GM19023 (cell line): ENCODE measurements around the gene FCHSD1.

Experiments used
- ATAC-seq: cut with Tn5 transposase; IDR thresholded peaks from one replicate; pipeline ENCODE4 v1.9.1; 2021; ENCODE audit warnings: mild to moderate bottlenecking, moderate library complexity; ENCODE audit not compliant: unreplicated experiment

Gene FCHSD1

DNA sequence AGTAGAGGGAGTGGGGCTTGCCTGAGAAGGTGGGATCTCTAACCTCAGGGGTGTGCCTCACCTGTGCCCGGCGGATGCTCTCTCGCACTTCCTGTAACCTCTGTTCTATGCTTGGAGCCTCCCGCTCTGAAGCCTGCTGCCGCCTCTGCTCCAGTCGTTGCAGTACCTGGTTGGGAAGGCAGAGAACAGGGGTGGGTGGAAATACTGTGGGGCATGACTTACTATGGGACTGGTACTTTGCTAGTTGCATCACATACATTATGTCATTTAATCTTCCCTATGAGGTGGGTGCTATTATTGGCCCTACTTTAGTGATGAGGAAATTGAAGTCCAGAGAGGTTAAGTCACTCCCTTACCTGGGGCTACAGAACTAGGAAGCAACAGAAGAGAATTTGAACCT is 5.2 kb downstream of the FCHSD1 start:
- ATAC-seq = no peak

DNA sequence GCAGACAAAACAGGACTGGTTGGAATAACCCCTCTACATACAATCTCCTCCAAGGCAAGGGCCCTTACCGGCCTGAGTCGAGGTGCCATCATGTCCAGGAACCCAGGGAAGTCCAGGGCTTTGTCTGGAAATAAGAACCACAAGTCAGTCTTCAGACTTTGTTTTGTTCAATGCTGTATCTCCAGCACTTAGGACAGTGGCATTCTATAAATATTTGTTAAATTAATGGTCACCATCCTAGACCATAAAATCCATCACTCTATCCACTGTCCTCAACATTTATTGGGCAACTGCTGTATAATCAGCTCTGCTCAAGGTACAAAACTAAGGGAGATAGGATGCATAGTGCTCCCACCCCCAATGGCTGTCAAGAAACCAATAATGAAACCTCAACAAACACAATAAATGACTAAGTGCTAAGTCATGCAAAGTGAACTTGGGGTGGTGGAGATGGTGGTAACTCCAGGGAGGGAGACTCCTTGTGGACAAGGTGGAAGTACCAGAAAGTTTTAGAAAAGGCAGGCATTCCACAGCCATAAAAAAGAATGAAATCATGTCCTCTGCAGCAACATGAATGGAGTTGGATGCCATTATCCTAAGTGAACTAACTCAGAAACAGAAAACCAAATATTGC is 9.5 kb downstream of the FCHSD1 start:
- no peak for ATAC-seq

DNA sequence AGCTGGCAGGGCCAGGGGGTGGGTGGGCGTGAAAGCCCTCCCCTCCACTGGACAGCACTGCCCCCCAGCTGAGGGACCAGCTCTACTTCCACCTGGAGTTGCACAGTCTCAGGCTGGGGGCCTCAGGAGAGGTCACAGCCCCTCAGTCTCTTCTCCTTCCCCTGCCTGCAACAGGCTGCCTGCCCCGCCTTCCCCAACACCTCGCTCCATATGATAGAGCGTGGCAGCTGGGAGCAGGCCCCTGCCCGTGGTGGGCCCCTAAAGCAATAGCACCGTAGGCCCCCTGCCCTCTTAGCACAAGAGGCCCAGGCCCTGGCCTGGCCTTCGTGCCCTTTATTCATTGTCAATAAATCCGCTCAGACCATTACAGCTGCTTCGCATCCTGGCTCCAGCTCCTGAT is 10.5 kb downstream of the FCHSD1 start:
- ATAC-seq = no peak

DNA sequence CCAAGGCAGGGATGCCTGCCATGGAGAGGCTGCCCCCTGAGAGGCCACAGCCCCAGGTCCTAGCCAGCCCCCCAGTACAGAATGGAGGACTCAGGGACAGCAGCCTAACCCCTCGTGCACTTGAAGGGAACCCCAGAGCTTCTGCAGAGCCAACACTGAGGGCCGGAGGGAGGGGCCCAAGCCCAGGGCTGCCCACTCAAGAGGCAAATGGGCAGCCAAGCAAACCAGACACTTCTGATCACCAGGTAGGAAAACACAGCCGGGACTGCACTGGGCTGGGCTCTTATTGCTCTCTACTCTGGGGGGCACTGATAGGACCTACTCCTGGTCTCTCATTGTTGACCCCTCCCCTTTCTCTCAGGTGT is 11.2 kb downstream of the FCHSD1 start:
- ATAC-seq = no peak

DNA sequence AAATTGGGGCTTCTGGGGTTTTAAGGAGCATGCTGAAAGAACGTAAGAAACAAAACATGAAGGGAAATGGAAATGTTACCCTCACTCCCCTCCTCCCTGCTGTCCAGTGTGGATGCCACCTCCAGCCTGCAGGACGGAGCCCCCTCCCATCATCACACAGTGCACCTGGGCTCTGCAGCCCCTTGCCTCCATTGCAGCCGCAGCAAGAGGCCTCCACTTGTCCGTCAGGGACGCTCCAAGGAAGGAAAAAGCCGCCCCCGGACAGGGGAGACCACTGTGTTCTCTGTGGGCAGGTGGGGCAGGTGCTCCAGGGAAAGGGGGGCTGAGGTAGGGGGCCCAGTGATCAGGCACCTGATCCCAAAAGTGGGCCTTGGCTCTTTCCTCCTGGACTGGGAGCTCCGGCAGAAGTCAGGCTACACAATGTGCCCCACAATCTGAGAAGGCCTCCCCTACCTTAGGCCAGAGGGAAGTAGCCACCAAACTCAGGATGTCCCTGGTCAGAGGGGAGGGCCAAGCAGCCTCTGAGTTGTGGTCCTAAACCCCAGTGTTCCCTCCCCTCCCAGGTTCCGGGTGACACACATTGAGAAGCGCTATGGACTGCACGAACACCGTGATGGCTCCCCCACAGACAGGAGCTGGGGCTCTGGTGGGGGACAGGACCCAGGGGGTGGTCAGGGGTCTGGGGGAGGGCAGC is 11.7 kb downstream of the FCHSD1 start:
- no peak for ATAC-seq

DNA sequence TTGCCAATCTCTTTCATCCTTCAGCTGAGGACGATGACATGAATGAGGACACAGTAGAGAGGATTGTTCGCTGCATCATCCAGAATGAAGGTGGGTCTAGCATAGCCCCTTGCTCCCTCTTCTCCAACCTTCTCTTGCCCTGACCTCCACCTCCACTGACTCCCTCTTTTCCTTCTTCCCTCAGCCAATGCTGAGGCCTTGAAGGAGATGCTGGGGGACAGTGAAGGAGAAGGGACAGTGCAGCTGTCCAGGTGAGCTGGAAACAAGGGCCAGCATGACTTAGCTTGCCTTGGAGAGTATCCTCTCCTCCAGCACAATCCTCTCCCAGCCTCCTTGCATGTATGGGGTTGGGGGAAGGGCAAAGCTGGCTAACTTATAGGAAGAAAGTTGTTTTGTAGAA is 12.4 kb downstream of the FCHSD1 start:
- no peak for ATAC-seq

DNA sequence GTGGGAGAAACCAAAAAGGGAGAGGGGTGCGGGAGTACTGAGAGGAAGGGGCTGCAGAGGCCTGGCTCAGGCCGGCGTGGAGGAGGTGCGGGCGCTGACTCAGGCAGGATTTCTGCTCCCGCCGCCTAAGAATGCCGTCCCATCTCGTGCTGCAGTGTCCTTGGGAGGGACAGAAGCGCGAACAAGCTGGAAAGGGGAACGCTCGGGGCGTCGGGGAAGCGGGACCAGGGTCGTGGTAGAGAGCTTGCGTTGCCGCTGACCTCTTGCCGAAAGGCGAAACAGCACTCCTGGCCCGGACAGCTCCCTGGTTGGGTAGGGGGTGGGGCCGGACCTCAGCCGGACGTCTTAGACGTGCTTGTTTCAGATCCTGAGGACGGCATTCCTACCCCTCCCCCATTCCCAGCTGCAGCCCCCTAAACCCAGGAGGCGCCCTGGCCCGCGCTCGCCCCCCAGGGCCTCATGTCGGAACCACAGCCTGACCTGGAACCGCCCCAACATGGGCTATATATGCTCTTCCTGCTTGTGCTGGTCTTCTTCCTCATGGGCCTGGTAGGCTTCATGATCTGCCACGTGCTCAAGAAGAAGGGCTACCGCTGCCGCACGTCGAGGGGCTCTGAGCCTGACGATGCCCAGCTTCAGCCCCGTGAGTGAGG is 13.3 kb downstream of the FCHSD1 start:
- ATAC-seq = peak; percentile 21

DNA sequence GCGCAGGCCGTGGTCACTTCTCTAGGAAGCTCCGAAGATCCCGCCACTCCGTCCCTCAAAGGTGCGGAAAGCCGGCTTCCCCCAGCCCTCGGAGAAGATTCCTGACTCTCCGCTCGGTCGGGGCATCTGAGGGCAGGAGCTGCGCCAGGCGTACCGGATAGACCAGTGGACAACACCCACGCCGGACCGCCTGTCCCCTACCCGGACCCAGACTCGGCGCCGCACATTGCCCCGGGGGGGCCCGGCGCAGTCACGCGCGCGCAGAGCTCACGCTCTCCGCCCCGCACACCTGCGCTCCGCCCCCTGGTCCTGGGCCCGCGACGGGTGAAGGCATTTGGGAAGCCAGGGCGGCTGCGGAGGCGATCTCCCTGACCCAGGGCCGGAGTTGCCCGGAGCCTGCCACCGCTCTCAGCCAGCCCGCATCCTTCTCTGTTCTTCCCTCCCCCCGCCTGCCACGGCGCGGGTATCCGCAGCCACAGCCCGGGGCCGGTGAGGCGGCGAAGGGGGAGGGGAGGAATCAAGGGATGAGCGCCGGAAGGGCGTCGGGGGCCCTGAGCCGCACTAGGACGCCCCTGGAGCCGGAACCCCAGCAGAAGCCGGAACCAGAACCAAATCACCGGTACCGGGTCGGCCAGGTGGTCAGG is 14.0 kb downstream of the FCHSD1 start:
- ATAC-seq = peak; percentile 35

DNA sequence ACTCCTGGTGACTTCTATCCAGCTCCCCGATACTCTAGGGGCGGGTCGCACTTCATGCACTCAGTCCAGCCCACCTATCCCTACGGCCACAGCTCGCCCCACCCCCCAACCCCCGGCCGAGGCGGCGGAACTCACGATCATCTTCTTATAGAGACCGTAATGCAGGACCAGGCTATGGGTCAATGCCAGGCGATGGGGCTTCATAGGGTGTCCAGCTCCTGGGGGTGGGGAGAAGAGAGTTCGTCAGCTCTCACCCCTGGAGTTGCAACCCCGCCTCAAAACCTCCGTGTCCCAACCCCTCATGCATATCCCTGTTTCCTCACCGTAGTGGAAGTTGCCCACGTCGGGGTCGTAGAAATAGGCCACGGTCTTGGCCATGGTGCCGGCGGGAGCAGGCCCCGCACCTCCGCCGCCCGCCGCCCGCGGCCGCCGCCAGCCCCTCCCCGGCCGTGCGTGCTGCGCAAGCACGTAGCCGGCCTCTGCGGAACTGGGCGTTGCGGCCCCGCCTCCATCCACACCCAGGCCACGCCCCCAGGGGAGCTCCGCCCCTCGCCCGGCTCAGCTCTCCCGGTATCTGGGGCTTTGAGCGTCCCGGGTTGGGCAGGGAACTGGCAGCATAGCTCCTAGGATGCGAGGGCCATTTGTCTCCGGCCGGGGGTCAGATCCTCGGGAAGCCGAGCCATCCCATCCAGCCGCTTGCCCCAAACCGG is 14.7 kb downstream of the FCHSD1 start, which contains the start of the genes HDAC3 and RELL2:
Gene HDAC3 (minus strand): TSS at position 437 of the 710 bp plus-strand sequence. CDS start 59 bp downstream, at position 378.
Gene RELL2 (plus strand): TSS at position 585 of the 710 bp plus-strand sequence. CDS start 1,229 bp downstream, outside the sequence.
- ATAC-seq = peak; percentile 76

DNA sequence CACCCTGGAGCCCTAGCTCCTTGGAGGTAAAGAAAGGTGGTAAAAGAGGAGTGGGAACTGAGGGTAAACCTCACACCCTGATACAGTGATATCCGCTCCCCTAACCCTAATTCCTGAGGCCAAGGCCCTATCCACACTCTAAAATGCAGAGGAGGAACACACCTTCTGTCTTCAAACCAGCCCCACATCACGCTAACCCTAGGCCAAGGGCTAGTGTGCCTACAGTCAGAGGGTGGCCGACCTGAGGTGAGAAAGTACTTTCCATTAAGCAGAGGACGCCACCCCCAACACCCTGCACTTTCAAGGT is 15.2 kb downstream of the FCHSD1 start:
- no peak for ATAC-seq

DNA sequence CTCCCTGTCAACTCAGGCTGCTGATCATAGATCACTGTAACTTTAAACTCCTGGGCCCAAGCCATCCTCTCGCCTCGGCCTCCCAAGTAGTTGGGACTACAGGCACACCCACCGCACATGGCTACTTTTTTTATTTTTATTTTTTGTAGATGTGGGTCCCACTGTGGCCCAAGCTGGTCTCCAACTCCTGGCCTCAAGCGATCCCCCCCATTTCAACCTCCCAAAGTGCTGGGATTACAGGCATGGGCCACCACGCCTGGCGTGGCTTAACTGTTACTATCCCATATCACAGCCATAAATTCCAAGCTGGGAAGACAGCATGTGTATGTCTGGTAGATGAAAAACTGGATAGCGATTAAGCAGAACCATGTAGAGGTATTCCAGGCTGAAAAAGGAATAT is 15.6 kb downstream of the FCHSD1 start:
- ATAC-seq = no peak

DNA sequence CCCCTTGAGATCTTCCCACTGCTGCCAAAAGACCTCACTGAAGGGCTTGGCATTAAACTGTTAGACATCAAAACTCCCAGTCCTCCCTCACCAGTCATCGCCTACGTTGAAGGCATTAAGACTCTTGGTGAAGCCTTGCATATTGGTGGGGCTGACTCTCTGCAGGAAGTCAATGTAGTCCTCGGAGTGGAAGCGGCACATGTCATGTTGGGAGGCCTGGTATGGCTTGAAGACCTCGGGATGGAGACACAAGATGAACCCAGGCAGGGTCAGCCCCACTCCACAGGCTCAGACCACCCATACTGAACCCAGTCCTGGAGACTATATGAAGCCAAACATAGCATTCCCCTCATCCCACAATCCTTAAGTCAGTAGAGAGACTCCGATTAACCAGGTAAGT is 16.5 kb downstream of the FCHSD1 start:
- ATAC-seq = no peak

DNA sequence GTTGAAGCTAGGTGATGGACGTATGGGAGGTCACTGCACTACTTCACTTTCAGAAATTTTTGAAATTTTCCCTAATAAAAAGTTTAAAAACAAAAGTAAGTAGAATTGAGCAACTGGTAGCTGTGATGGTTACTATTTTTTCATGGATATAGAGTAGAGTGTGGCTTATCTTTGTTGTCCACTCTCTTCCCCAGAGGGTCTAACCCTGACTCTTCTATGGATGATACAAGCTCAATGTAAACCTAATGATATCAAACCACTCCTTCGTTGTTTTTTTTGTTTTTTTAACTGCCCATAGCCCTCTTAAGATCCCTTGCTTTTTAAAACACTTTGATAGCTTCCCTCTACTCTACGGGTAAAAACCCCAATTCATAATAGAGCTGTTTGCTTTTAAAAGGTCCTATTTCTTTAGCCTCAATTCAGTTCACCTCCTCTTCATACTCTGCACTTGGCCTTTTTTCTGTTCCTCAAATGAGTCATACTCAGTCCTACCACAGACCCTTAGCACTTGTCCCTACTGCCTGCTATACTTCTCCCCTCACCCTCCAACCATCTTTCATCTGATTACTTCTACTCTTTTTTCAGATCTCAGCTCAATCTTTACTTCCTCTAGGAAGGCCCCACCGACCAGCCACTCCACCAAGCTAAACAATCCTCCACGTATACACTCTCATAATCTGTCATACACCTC is 17.2 kb downstream of the FCHSD1 start:
- ATAC-seq = peak; percentile 50

DNA sequence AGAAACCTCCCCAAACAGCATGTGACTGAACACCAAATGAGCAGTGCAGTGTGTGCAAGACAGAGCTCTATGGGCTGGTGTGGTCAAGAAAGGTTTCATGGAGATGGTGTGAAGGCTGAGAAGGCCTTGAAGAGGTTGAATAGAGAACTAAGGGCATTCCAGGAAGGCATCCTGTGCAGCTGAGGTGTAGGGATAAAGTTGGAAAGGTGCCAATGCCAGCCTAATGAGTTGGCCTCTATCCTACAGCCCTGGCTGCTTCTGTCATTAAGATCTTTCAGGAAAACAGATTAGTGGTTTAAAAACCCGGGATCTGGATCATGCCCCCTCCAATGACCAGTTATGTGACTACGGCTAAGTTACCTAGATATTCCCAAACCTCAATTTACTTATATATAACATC is 18.6 kb downstream of the FCHSD1 start:
- no peak for ATAC-seq

DNA sequence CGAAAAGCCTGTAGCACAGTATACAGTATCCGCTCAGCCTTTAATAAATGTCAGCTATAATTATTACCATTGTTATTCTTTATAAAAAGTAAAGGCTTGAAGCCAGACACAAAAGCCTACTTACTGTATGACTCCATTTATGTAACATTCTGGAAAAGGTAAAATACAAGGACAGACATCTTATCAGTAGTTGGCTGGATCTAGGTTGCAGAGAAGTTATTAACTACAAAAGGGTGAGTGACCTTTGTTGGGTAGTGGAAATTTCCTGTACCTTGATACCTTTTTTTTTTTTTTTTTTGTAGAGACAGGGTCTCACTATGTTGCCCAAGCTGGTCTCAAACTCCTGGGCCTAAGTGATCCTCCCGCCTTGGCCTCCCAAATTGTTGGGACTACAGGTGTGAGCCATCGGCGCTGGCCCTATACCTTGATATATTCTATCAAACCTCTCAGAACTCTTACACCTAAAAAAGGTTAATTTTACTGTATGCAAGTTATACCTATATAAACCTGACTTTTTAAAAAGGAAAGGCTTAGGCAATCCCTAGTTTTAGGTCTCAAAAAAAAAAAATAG is 20.6 kb downstream of the FCHSD1 start:
- no peak for ATAC-seq

DNA sequence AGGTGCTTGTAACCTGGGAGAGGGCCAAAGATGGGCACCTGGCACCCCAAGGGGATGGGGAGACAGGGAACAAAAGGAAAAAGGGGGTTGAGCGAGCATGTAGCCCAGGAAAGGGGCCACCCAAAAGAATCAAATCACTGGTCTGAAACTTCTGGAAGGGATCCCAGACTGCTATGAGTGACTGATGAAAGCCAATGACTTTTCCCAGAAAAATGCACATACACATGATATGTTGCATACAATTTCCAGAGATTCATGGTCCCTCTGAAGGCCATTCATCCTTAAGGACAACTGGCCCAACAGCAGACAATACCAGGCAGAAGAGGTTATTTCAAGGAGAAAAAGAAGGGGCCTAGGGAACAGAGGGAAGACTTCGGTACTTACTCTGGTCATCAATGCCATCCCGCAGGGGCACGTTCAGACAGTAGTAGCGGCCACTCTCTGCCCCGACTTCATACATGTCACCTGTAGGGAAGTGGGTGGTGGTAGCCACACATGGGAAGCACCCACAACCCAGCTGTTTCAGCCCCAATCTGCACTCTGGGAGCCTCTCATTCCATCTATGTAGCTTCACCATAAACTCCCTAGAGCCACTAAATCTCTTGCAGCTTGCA is 22.9 kb downstream of the FCHSD1 start:
- no peak for ATAC-seq

DNA sequence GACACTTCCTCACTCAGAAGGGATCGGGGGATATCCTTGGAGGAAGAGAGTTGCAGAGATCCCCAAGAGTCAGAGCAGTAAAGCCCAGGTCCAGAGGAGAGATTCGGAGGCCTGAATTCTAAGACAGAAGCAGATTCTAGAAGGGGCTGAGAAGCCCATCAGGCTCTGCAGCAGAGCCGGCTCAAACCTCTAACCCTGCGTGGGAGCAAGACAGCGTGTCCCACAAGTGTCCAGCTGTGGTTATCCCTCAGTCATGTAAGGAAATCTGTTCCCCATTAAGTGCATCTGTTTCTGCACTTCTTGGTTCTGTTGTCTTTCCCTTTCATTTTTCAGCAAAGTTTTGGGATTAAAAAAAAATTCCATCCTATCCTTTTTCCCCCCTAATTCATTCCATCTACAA is 27.6 kb downstream of the FCHSD1 start:
- ATAC-seq = no peak

DNA sequence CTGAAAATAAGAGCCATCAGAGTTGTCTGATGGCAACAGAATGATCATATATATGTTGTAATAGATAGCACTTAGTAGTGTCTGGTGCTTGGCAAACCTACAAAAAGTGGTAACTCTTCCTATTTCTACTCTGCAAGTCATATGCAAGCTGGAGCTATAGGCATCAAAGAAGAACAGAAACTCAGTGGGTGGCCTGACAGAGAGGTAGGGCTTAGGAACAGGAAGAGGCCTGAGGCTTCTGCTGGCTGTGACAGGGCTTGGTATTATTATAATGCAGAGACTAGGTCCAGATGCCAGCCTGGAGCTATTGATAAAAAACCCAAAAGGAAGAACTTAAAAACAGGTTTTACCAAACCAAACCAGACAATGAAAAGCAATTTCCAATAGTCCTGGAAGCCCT is 28.0 kb downstream of the FCHSD1 start:
- peak; percentile 44 for ATAC-seq

DNA sequence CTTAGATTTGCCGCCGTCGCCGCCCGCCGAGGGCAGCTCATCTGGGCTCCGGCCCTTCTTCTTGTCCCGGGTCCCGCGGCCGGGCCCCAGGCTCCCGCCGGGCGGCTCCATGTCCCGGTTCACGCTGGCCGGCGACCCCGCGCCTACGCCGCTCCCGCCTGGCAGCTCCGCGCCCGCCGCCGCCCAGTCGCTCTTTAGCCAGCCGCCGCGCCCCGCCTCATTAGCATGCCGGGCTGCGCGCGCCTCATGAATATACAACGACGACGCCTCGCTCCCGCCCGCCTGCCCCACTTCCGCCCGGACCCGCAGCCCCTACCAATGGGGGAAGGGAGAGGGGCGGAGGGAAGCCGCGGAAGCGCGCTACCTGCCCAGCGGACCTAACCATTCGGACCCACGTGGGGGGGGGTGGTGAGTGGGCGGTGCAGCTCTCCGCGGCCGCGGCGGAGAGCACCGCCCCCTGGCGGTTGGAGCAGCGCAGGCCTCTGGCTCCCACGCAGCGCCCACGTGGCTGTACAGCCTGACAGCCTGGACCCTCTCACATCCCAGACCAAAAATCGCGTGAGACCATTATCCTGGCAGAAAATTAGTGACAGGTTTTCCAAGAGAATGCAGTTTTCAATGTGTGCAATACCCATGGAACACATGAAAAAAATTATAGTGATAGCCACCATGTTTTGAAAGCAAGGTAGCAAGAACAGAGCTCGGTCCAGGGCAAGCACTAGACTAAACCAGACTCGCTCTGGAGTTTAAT is 32.2 kb downstream of the FCHSD1 start, which contains the start of gene DIAPH1:
Gene DIAPH1 (minus strand): TSS at position 197 of the 751 bp plus-strand sequence. CDS start 86 bp downstream, at position 111.
- peak; percentile 84 for ATAC-seq
